Endothelial cell (in vitro differentiated cells): ENCODE data around the gene KDM4C. TPM values are rescaled to one million over a fixed set of nuclear protein-coding genes. Genes with fewer than 3 reads are reported as not detected.

Source experiments
- DNase-seq: peaks from one replicate; pipeline ENCODE4 v3.0.0; 2021; ENCODE audit warnings: low spot score
- H3K27ac Mint-ChIP-seq: one replicate; pipeline ENCODE4 v1.8.0; 2021; ENCODE audit warnings: mixed read lengths, inconsistent platforms; ENCODE audit not compliant: unreplicated experiment
- H3K27me3 Mint-ChIP-seq: one replicate; pipeline ENCODE4 v1.8.0; 2021; ENCODE audit warnings: mild to moderate bottlenecking, moderate library complexity, mixed read lengths, inconsistent platforms; ENCODE audit not compliant: unreplicated experiment
- H3K36me3 Mint-ChIP-seq: one replicate; pipeline ENCODE4 v1.8.0; 2021; ENCODE audit warnings: mild to moderate bottlenecking, low read depth, mixed read lengths, inconsistent platforms; ENCODE audit not compliant: unreplicated experiment
- H3K4me1 Mint-ChIP-seq: one replicate; pipeline ENCODE4 v1.8.0; 2021; ENCODE audit warnings: mild to moderate bottlenecking, mixed read lengths, inconsistent platforms; ENCODE audit not compliant: unreplicated experiment
- H3K4me3 Mint-ChIP-seq: one replicate; pipeline ENCODE4 v1.8.0; 2021; ENCODE audit warnings: mild to moderate bottlenecking, mixed read lengths, inconsistent platforms; ENCODE audit not compliant: unreplicated experiment
- H3K9me3 Mint-ChIP-seq: one replicate; pipeline ENCODE4 v1.8.0; 2021; ENCODE audit warnings: mixed read lengths, inconsistent platforms; ENCODE audit not compliant: unreplicated experiment
- CTCF ChIP-seq: fragments of 200-600 bp; sonication (generic); IDR thresholded peaks from one replicate; pipeline ENCODE4 v1.5.0; 2021; ENCODE audit warnings: antibody characterized with exemption; ENCODE audit not compliant: unreplicated experiment
- total RNA-seq: library from RNA; stranded (reverse); fragmentation: NEBNext Ultra II Directional; extraction: Animal tissue kit (Norgen Biotek cat#: 25700); gene quantifications from one replicate; pipeline ENCODE4 v1.2.1, GENCODE V29; 2021; ENCODE audit not compliant: unreplicated experiment

KDM4C gene
- total RNA-seq, 1 donor from 2014 or later = 21.0 TPM

GRCh38 chr9:6777213-6777902 is 19.6 kb downstream of the KDM4C start:
- Mint-ChIP-seq H3K9me3 (no peaks in the 10 kb centered on the region), H3K4me3 (no peak overlapping the region), H3K27ac (no peak overlapping the region), H3K4me1 (no peaks in the 10 kb centered on the region), H3K27me3 (peaks cover 2% of the 10 kb centered on the region), H3K36me3 (no peaks in the 10 kb centered on the region)
- no peak for DNase-seq
- TF ChIP-seq CTCF = no peak

GRCh38 chr9:6779417-6780241 is 21.9 kb downstream of the KDM4C start:
- no peak overlapping the region for H3K4me3 Mint-ChIP-seq
- no peaks in the 10 kb centered on the region for H3K36me3 Mint-ChIP-seq
- H3K27me3 Mint-ChIP-seq = peaks cover 3% of the 10 kb centered on the region
- DNase-seq = no peak
- no peaks in the 10 kb centered on the region for H3K9me3 Mint-ChIP-seq
- H3K27ac Mint-ChIP-seq = no peak overlapping the region
- TF ChIP-seq CTCF = no peak
- no peaks in the 10 kb centered on the region for H3K4me1 Mint-ChIP-seq

GRCh38 chr9:6780690-6781089 is 22.9 kb downstream of the KDM4C start:
- Mint-ChIP-seq H3K27ac (no peak overlapping the region), H3K9me3 (no peaks in the 10 kb centered on the region), H3K4me1 (no peaks in the 10 kb centered on the region), H3K27me3 (peaks cover 3% of the 10 kb centered on the region), H3K4me3 (no peak overlapping the region), H3K36me3 (no peaks in the 10 kb centered on the region)
- no peak for TF ChIP-seq CTCF
- DNase-seq = no peak

GRCh38 chr9:6781476-6781875 is 23.7 kb downstream of the KDM4C start:
- Mint-ChIP-seq H3K27me3 (peaks cover 3% of the 10 kb centered on the region), H3K27ac (no peak overlapping the region), H3K9me3 (no peaks in the 10 kb centered on the region), H3K4me1 (no peaks in the 10 kb centered on the region), H3K4me3 (no peak overlapping the region), H3K36me3 (no peaks in the 10 kb centered on the region)
- no peak for TF ChIP-seq CTCF
- DNase-seq = no peak

- DNase-seq = no peak
- no peaks in the 10 kb centered on the region for H3K9me3 Mint-ChIP-seq
- no peak overlapping the region for H3K4me3 Mint-ChIP-seq
- H3K27me3 Mint-ChIP-seq = peaks cover 3% of the 10 kb centered on the region
- no peak overlapping the region for H3K27ac Mint-ChIP-seq
- no peaks in the 10 kb centered on the region for H3K36me3 Mint-ChIP-seq
- no peaks in the 10 kb centered on the region for H3K4me1 Mint-ChIP-seq
- no peak for TF ChIP-seq CTCF
Measured at GRCh38 chr9:6782345-6782744, 24.6 kb downstream of the KDM4C start.
